HepG2 (cell line): Measurements from ENCODE around the gene RAB8A. TPM values are rescaled to one million over a fixed set of nuclear protein-coding genes. Genes with fewer than 3 reads are reported as not detected.

Experiments used
- ATAC-seq: fragments of 200-7000 bp; cut with Tn5 transposase; 3 replicates; pipeline ENCODE4 v1.9.1; 2020; ENCODE audit warnings: mild to moderate bottlenecking, moderate library complexity
- BruUV-seq: library from RNA; stranded (reverse); fragments of 400-500 nt; replicated peaks from 2 replicates; lab custom pipeline; 2021; lab: Mats Ljungman, UMichigan
- CTCF ChIA-PET: fragments of 300-600 bp; formaldehyde crosslinking; extraction: SDS; loops from one replicate; lab custom pipeline; 2021; ENCODE audit warnings: low total read pairs, inconsistent platforms, low intra/inter-chr PET ratio; lab: Yijun Ruan, JAX
- POLR2A ChIA-PET: fragments of 350-600 bp; sonication (Branson Sonifier 250); formaldehyde crosslinking; loops from one replicate; lab custom pipeline; 2020; ENCODE audit warnings: antibody characterized with exemption, inconsistent platforms; lab: Yijun Ruan, JAX
- DNase-seq: peaks from one replicate; pipeline ENCODE4 v3.0.0-alpha.2; 2015; ENCODE audit warnings: low spot score
- FAIRE-seq: peaks from 3 replicates; lab custom pipeline; 2011; peaks lifted over from hg19 to GRCh38; lab: Jason Lieb, UNC
- H2AFZ ChIP-seq: one replicate; pipeline ENCODE4 v1.6.1; 2011; ENCODE audit warnings: low read length, inconsistent platforms
- H3K27ac ChIP-seq: fragments of 300-600 bp; 3 replicates; pipeline ENCODE4 v1.8.0; 2011; ENCODE audit warnings: mixed run types, mild to moderate bottlenecking, mixed read lengths, low read length, inconsistent platforms; ENCODE audit not compliant: insufficient read depth; ENCODE audit errors: extremely low read length
- H3K27me3 ChIP-seq, 2 experiments: fragments of 200-600 bp in 1 of 2; 2 replicates in 1 of 2; 3 replicates in 1 of 2; pipeline versions ENCODE4 v1.6.0 to v1.8.0; 2011; ENCODE audit warnings: low read length in 2 of 2, mild to moderate bottlenecking in 2 of 2, moderate library complexity in 2 of 2, inconsistent platforms in 1 of 2; ENCODE audit not compliant: insufficient read depth in 2 of 2, control insufficient read depth in 1 of 2
- H3K36me3 ChIP-seq, 2 experiments: fragments of 200-600 bp in 1 of 2; replicated peaks in 1 of 2; 2 replicates in 1 of 2; 3 replicates in 1 of 2; pipeline versions ENCODE4 v1.5.1 to v1.8.0; 2011; ENCODE audit warnings: low read length in 2 of 2, inconsistent platforms in 1 of 2; ENCODE audit not compliant: insufficient read depth in 2 of 2, control insufficient read depth in 1 of 2
- H3K4me1 ChIP-seq: 2 replicates; pipeline ENCODE4 v1.5.1; 2012; ENCODE audit warnings: low read length, inconsistent platforms; ENCODE audit not compliant: insufficient read depth
- H3K4me2 ChIP-seq: 2 replicates; pipeline ENCODE4 v1.6.0; 2011; ENCODE audit warnings: low read depth, low read length, inconsistent platforms
- H3K4me3 ChIP-seq, 3 experiments: fragments of 200-600 bp in 1 of 3; sonication (generic), shearing (Covaris generic) in 1 of 3; replicated peaks in 1 of 3; 2 replicates each; pipeline ENCODE4 v1.5.1; 2011 to 2016; ENCODE audit warnings: low read length in 3 of 3, inconsistent platforms in 2 of 3, low read depth in 2 of 3, mild to moderate bottlenecking in 2 of 3, control low read depth in 1 of 3, mixed read lengths in 1 of 3; ENCODE audit not compliant: insufficient read depth in 1 of 3
- H3K79me2 ChIP-seq: one replicate; pipeline ENCODE4 v1.6.1; 2011; ENCODE audit warnings: low read length, inconsistent platforms; ENCODE audit not compliant: insufficient read depth
- H3K9ac ChIP-seq: 2 replicates; pipeline ENCODE4 v1.6.0; 2011; ENCODE audit warnings: mild to moderate bottlenecking, low read depth, low read length, inconsistent platforms; ENCODE audit not compliant: insufficient read depth
- H3K9me3 ChIP-seq: 2 replicates; pipeline ENCODE4 v1.5.1; 2012; ENCODE audit warnings: mild to moderate bottlenecking, low read length
- H4K20me1 ChIP-seq: 2 replicates; pipeline ENCODE4 v1.6.0; 2011; ENCODE audit warnings: inconsistent platforms, mild to moderate bottlenecking, low read length, moderate library complexity; ENCODE audit not compliant: insufficient read depth
- ELK4 ChIP-seq: sonication (generic); formaldehyde crosslinking; IDR thresholded peaks from 2 replicates; pipeline ENCODE4 v1.9.0; 2021; ENCODE audit warnings: missing genetic modification reagents, borderline replicate concordance
- GABPA ChIP-seq, 2 experiments: IDR thresholded peaks; 2 replicates each; pipeline ENCODE4 v1.6.1; 2011 to 2016; ENCODE audit warnings: low read depth in 2 of 2, low read length in 1 of 2, missing biosample characterization in 1 of 2, missing genetic modification characterization in 1 of 2
- GATA4 ChIP-seq: sonication (generic); IDR thresholded peaks from 2 replicates; pipeline ENCODE4 v1.6.1; 2016; ENCODE audit warnings: antibody characterized with exemption, low read depth, borderline replicate concordance
- HIVEP1 ChIP-seq: sonication (generic); formaldehyde crosslinking; IDR thresholded peaks from 2 replicates; pipeline ENCODE4 v1.4.0; 2020; ENCODE audit warnings: mild to moderate bottlenecking, missing genetic modification reagents
- HNF4A ChIP-seq: sonication (generic); formaldehyde crosslinking; IDR thresholded peaks from 2 replicates; pipeline ENCODE4 v1.4.0; 2020; ENCODE audit warnings: missing genetic modification reagents
- MIER2 ChIP-seq: IDR thresholded peaks from 2 replicates; pipeline ENCODE4 v1.6.1; 2016; ENCODE audit warnings: missing biosample characterization, missing genetic modification reagents
- TP53 ChIP-seq: sonication (generic); formaldehyde crosslinking; conservative IDR thresholded peaks from 2 replicates; pipeline ENCODE4 v1.4.0; 2020; ENCODE audit warnings: missing genetic modification reagents
- ZBTB4 ChIP-seq: sonication (generic); formaldehyde crosslinking; IDR thresholded peaks from 2 replicates; pipeline ENCODE4 v1.4.0; 2020; ENCODE audit warnings: missing genetic modification reagents, mild to moderate bottlenecking, borderline replicate concordance
- ZFP62 ChIP-seq: sonication (generic); formaldehyde crosslinking; IDR thresholded peaks from 2 replicates; pipeline ENCODE4 v1.4.0; 2020; ENCODE audit warnings: missing genetic modification reagents
- ZKSCAN1 ChIP-seq: fragments of 150-350 bp; IDR thresholded peaks from 2 replicates; pipeline ENCODE4 v1.6.1; 2014; ENCODE audit warnings: low read length
- ZNF33B ChIP-seq: sonication (generic); formaldehyde crosslinking; IDR thresholded peaks from 2 replicates; pipeline ENCODE4 v1.5.1; 2020; ENCODE audit warnings: mild to moderate bottlenecking, missing genetic modification reagents
- ZNF460 ChIP-seq: sonication (generic); formaldehyde crosslinking; IDR thresholded peaks from 2 replicates; pipeline ENCODE4 v1.5.1; 2020; ENCODE audit warnings: missing genetic modification reagents, mild to moderate bottlenecking, borderline replicate concordance
- ZNF589 ChIP-seq: sonication (generic); formaldehyde crosslinking; conservative IDR thresholded peaks from 2 replicates; pipeline ENCODE4 v1.8.0; 2022; ENCODE audit warnings: mild to moderate bottlenecking, moderate library complexity, missing genetic modification reagents
- ZNF678 ChIP-seq: sonication (generic); formaldehyde crosslinking; IDR thresholded peaks from 2 replicates; pipeline ENCODE4 v1.4.0; 2020; ENCODE audit warnings: mild to moderate bottlenecking, missing genetic modification reagents
- ZNF746 ChIP-seq: sonication (generic); formaldehyde crosslinking; IDR thresholded peaks from 2 replicates; pipeline ENCODE4 v1.8.0; 2022; ENCODE audit warnings: mild to moderate bottlenecking, missing genetic modification reagents
- ZSCAN22 ChIP-seq: sonication (generic); formaldehyde crosslinking; IDR thresholded peaks from 2 replicates; pipeline ENCODE4 v1.4.0; 2020; ENCODE audit warnings: mild to moderate bottlenecking, missing genetic modification reagents
- WGBS: methylation state at CpG from one replicate; pipeline ENCODE4 v1.1.6; 2017; ENCODE audit warnings: low lambda C conversion rate; 5-methylcytosine and 5-hydroxymethylcytosine counted together
- in situ Hi-C: cut with HindIII; loops from 2 replicates; pipeline ENCODE4 v1.10.0; 2017; ENCODE audit warnings: low pct_unique_long_range_greater_than_20kb; ENCODE audit not compliant: extremely low pct_ligation_motif_present
- intact Hi-C: fragments of 100-400 bp; cut with micrococcal nuclease; formaldehyde crosslinking; loops from one replicate; pipeline ENCODE4 v1.10.0; 2022; ENCODE audit not compliant: unreplicated experiment
- polyA plus RNA-seq, 8 experiments: library from polyadenylated mRNA; depleted of rRNA in 3 of 8; stranded (reverse) in 7 of 8; unstranded in 1 of 8; fragments of >200 nt; fragmentation: Illumina TruSeq in 4 of 8; extraction: Trizol in 4 of 8; gene quantifications; 2 replicates each; pipeline versions ENCODE4 v1.2.1 to v1.2.3, GENCODE V29; 2011 to 2016; ENCODE audit warnings: low read depth in 4 of 8, missing spikeins in 1 of 8, mixed read lengths in 1 of 8; ENCODE audit not compliant: insufficient read depth in 1 of 8
- total RNA-seq, 5 experiments: library from RNA; depleted of rRNA; stranded (reverse); fragments of >200 nt; fragmentation: Illumina TruSeq; extraction: Trizol; gene quantifications; 2 replicates each; pipeline ENCODE4 v1.2.3, GENCODE V29; 2016; ENCODE audit warnings: low read depth in 1 of 5
- TF ChIP-seq, protein P1 (sequence below): sonication (generic); formaldehyde crosslinking; IDR thresholded peaks from 2 replicates; pipeline ENCODE4 v1.8.0; 2022; ENCODE audit warnings: low read depth, missing genetic modification reagents

RAB8A gene
- total and polyA plus RNA-seq, 2 of the 13 experiments (the other 11 are each of a cell fraction or from before 2014, with no cell fraction given), result 36.7 to 45.0 TPM

- DNase-seq (no peak), FAIRE-seq (no peak), ATAC-seq (no peak)
- CTCF ChIA-PET, result no interaction called here
- no TSS peak for BruUV-seq
- Histone ChIP-seq H3K4me2 (no peak overlapping the region), H3K4me1 (peaks cover 86% of the 10 kb centered on the region), H3K4me3 (no peak overlapping the region), H3K27me3 (no peaks in the 10 kb centered on the region), H2AFZ (no peak overlapping the region), H3K9me3 (no peaks in the 10 kb centered on the region), H3K27ac (no peak overlapping the region), H4K20me1 (peaks cover 5% of the 10 kb centered on the region; the same call in 1 of the 2 replicates), H3K9ac (no peak overlapping the region), H3K79me2 (peaks cover 21% of the 10 kb centered on the region), H3K36me3 (no peaks in the 10 kb centered on the region)
- TF ChIP-seq ELK4 (CRISPR knock-in tag), result no peak
- TF ChIP-seq, protein P1, sequence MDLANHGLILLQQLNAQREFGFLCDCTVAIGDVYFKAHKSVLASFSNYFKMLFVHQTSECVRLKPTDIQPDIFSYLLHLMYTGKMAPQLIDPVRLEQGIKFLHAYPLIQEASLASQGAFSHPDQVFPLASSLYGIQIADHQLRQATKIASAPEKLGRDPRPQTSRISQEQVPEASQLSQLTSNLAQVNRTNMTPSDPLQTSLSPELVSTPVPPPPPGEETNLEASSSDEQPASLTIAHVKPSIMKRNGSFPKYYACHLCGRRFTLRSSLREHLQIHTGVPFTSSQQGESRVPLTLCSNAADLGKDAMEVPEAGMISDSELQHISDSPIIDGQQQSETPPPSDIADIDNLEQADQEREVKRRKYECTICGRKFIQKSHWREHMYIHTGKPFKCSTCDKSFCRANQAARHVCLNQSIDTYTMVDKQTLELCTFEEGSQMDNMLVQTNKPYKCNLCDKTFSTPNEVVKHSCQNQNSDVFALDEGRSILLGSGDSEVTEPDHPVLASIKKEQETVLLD (CRISPR knock-in tag), result no peak
- no peak for TF ChIP-seq ZNF678
- no peak for TF ChIP-seq HNF4A
- no peak for TF ChIP-seq ZBTB4 (CRISPR knock-in tag)
- no peak for TF ChIP-seq ZNF746 (CRISPR knock-in tag)
- no peak for TF ChIP-seq HIVEP1 (CRISPR knock-in tag)
- no peak for TF ChIP-seq ZFP62 (CRISPR knock-in tag)
- TF ChIP-seq TP53 (CRISPR knock-in tag), result no peak
- no peak for TF ChIP-seq ZNF33B (CRISPR knock-in tag)
- TF ChIP-seq ZNF589, result no peak
- no peak for TF ChIP-seq GATA4
- TF ChIP-seq MIER2 (CRISPR knock-in tag), result no peak
- TF ChIP-seq ZKSCAN1, result no peak
- TF ChIP-seq ZNF460 (CRISPR knock-in tag), result no peak
- no peak for TF ChIP-seq GABPA (IDR thresholded peaks at IDR 0.05; ENCODE audit: low read depth, low read length)
- no peak for TF ChIP-seq GABPA (CRISPR knock-in tag; IDR thresholded peaks at IDR 0.05; ENCODE audit: low read depth)
- no peak for TF ChIP-seq ZSCAN22 (CRISPR knock-in tag)
- intact Hi-C loops, result no loop called here
- POLR2A ChIA-PET, result interaction anchor here (1.1 to 1.5 kb wide), 3 partner anchors 15 to 37 kb away, joined by 4 to 6 read pairs (median 4); no protein-coding TSS in a partner anchor
- 25% methylated on average over 3 of the region's 3 CpGs for WGBS
- in situ Hi-C loops, result no loop called here
These were observed 37.7 kb upstream of the RAB8A start for GRCh38 chr19:16073988-16074387.
